CD4-positive, alpha-beta T cell treated with Interleukin-15 for 1 hour (primary cell): ENCODE data around the gene A4GALT.

Experiments used
- DNase-seq: peaks from one replicate; pipeline ENCODE4 v3.0.0-alpha.2; 2020

The A4GALT gene

DNA sequence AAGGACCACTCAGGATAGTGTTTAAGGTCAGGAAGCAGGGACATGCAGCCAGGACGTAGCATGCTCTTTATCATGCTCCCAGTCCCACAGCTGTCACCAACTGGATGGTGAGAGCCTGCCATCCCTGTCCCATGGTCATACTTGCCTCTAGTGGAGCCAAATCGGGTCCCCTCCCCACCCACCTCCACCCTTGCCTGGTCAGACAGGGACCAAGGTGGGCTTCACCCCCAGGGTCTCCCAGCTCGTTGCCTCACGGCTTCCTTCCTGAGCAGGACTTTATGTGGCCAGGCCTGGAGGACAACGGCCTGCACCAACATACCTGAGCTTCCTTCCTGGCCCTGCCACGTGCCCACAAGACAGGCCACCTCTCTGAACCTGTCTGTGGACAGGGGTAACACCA, 19.8 kb downstream of the A4GALT start:
- DNase-seq: no peak

DNA sequence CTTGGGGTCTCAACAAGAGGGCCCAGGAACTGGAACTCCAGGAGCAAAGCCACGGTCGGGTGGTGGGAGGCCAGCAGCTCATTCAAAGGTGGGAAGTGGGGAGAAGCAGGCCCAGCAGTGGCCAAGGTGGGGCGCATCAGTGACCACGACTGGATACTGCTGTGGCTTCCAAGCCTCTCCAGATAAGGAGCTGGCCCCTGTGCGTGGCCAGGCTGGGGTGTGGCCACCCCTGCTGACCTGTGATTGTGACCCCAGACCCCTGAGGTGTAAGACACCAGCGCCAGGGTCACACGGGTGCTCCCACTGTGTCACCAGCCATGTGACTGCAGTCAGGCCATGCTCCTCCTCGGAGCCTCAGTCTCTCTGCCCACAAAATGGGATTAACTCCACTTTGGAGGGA, 20.3 kb downstream of the A4GALT start:
- no peak for DNase-seq

DNA sequence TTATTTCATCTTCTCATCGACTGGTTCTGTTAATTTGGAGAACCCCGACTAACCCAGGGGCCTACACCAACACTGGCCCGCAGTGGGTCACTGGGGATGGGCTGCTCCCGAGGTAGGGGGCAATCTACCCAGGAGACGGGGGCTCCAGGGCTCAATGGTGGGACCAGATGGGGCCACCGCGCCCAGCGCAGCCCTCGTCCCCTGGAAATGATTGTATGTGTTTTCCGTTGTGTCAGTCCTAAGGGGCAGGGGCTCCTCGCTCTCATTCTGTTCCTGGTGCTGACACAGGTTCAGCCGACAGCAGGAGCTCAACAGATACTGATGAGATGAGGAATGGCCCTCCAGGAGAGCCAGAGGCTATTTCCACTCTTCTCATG, 20.7 kb downstream of the A4GALT start:
- DNase-seq: no peak

DNA sequence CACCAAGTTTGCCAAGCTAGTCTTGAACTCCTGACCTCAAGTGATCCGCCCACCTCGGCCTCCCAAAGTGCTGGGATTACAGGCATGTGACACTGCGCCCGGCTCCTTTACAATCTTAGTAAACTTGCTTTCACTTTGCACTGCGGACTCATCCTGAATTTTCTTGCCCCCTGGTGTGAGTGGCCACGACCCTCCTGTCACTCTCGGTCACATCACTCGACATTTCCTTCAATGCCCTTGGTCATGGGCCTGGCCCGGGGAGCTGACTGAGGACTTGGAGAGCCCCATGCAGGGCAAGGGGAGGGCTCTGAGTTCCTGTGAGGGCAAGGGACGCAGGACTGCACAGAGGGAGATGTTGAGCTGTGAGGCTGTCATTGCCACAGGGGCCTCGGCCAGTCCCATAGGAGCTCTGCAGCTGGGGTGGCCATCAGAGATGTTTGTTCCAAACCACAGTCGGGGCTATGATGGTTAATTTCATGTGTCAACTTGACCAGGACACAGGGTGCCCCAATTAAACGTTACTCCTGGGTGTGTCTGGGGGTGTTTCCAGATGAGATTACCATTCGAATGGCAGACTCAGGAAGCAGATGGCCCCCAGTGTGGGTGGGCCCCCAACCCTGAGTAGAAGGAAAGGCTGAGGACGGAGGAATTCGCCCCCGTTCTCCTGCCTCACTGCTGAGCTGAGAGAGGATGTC, 21.2 kb downstream of the A4GALT start:
- no peak for DNase-seq

DNA sequence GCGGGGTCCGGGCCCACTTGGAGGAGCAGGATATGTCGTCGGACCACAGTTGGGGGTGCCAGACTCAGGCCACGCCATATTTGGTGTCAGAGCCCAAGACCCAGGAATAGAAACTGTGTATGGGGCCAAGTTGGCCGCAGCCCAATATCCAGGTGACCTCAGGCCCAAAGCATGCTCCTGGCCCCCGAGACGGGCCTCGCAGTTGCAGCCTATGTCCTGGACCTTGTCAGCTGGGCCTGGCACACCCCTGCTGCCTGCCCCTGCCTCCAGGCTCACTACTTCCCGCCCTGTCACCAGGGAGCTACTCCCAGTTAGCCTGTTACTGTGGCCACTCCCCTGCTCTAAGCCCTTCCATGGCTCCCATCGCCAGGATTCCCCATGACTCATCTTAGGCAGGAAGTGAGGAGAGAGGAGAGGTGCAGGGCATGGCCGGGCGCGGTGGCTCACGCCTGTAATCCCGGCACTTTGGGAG, 23.1 kb downstream of the A4GALT start:
- no peak for DNase-seq

DNA sequence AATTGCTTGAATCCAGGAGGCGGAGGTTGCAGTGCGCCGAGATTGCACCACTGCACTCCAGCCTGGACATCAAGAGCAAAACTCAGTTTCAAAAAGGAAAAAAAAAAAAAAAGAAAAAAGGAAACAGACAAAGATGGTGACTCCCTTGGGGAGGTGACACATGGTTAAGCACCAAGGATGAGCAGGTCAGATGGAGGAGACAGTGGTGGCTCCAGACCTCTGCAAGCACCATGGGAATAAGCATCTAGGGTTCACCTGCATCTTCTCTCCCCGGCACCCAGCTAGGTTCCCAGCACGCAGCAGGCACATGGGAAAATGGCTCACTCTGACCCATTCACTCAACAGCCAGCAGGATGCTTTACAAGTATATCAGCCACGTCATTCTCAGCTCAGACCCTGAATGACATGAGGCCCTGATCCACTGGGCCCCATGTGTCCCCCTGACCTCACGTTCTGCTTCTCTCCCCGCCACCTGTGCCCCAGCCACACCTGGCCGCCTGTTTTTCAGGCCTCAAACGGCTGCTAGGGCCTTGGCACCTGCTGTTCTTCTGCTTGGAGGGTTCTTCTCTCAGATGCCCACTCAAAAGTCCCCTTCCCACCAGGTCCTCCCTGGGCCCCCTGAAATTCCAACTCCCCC, 24.2 kb downstream of the A4GALT start:
- DNase-seq: no peak

DNA sequence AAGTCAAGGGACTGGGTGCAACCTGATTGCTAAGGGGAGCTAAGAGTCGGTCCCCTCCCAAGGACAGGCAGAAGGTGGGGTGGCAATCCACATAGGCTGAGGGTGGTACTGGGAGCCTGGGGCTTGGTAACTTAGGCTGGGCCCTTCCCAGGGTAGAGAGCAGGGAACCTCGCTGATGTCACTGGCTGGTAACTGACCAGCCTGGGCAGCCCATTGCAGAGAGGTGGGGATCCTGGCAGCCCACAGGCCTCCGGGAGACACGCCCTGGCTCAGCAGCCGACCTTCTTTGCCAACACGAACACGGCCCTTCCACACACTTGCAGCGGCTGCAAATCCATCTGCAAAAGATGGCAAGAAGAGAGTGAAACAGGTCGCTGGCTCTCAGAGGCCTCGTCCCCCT, 25.4 kb downstream of the A4GALT start:
- no peak for DNase-seq

DNA sequence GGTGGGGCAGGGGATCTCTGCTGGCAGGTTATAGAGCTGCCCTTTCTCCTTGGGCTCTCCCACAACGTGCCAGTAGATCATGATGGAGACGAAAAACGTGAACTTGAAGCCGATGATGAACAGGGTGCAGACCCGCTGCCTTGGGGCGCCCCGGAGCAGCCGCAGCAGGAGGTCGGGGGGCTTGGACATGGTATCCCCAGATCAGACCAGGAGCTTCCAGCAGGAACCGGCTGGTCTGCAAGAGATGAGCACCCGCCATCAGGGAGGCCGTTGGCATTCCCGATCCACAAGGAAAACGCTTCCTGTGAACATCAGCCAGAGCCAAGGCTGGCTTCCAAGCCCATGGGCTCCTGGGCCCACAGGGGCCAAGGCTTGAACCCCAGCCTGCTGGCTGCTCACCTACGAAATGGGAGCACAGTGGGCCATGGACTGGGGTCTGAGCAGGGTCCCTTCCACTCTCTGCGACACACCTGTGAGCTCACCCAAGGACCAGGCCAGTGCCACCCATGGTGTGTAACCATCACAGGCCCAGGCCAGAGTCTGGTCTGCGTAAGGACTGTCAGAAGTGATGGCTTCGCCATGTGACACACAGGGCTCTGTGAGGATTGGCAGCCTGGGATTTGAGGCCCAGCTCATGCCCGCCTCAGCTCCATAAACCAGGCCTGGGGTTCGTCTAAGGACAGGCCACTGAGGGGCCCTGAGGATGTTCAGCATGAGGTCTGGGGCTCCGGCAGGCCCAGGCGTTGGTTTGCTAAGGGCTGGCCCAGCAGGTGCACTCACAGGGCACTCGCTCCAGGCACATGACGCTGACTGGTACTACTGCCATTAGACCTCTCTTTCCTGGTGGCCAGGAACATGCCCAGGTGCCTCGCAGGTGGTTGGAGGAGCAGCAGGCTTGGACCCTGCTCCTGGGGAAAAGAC, 26.6 kb downstream of the A4GALT start:
- no peak for DNase-seq

DNA sequence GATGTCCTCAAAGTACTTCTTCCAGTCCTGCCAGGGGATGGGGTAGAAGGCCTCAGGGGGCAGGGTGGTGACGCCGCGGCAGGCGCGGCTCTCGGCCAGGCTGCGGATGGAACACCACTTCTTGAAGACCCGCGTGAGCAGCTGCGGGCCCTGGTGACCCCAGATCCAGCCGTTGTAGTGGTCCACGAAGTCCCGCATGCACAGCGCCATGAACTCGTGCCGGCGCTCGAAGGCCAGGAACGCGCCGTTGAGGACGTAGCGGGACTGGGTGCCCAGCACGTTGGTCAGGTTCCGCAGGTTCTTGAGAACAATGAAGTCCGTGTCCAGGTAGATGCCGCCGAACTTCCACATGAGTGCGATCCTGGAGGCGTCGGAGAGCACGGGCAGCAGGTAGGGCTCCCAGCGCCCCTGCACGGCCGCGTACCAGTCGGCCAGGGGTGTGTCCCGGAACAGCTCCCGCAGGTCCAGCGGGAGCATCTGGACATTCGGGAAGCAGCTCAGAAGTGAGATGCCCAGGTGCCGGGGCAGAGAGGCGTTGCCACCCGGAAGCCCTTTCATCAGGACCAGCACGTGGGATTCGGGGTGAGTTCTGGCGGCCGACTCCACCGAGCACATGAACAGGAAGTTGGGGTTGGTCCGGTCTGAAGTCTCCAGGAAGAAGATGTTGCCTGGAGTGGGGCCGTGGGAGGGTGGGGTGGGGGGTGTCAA, 27.5 kb downstream of the A4GALT start:
- no peak for DNase-seq

DNA sequence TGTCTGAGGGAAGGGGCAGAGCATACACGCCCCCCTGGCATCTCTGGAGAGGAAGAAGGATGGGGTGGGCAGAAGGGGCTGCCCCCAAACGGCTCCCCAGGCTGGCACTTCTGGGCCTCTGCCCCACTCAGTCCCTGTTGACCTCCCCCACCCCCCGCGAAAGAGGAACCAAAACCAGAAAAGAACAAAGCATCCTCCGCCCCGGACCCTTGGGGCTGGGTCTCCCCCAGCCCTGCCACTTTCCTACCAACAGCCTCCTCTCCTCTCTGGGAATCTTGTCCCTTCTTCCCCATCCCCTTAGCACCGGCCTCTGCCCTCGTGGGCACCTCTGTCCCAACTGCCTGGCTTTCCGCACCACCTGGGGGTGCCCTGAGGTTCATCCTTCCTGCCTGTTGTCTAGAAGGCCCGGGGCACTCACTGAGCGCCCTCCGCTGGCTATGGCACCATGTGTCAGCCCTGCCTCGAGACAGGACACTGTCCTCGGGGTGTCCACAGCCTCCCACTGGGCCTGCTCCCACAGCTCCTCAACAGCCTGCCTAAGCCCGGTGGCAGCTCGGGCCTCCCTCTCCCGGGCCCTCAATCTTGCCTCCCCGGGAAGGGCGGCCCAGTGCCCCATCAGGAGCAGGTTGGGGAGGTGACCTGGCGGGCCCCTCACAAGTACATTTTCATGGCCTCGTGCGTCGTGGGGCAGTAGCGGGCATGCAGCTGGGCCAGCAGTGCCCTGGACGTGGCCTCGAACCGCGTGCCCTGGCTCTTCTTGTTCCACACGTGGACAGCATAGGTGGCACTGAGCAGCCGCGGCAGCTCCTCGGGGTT, 28.2 kb downstream of the A4GALT start:
- DNase-seq: peak; percentile 24

DNA sequence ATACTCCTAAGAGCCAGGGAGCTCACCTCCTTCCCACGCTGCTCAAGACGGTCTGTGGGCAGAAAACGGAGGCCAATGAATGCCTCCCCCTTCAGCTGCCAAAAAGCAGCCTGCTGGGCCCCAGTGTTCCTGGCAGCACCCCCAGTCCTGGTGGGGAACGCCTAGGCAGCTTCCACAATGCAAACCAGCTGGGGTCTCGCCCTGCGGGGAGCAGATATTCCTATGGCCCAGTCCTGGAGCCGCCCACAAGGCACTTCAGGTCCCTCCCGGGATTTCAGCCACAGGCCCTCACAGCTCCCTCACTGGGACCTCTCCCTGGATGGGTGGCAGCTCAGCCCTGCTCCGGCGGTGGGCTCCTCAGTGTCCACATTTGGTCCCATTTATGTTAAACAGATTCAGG, 29.2 kb downstream of the A4GALT start:
- DNase-seq: no peak

DNA sequence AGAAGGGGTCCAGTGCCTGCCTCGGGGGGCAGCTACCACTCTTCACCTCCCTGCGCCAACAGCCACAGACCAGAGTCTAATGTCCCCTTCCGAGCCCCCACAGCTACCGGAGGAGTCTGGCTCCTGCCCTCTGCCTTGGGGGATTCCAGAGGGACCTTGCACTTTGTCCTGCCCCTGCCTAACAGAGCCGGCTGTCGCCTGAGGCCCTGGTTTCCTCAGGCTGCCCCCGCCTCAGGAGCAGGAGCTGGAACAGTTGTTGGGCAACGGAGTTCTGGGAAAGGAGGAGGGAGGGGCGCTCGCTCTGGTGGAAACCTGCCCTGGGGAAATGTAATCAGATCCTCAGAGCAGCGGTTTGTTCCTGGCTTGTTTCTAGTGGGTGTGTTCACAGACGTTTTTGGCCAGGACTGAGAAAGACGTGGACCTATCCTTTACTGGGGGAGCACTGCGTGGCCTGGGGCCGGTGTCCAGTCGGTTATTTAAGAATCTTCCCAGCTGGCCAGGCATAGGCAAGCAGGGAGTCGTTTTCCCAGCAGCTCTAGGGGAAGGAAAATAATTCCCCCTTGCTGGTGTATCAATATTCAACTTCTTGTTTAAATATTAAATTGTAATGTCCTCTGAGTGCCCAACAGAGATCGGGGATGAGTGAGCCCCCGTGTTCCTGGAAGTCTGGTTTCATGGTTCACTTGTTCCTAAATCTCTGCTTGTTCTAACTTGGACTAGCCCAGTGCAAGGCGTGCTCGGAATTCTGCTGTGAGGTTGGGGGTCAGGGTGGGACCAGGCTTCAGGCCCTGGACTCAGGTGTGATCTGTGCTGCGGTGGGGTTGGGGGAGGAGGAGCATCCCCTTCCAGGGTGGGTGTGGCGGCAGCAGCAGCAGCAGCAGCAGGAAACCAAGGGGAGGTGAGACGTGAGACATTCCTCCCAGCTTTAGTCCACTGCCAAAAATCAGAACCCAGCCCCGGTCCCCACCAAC, 32.1 kb downstream of the A4GALT start:
- DNase-seq: no peak

DNA sequence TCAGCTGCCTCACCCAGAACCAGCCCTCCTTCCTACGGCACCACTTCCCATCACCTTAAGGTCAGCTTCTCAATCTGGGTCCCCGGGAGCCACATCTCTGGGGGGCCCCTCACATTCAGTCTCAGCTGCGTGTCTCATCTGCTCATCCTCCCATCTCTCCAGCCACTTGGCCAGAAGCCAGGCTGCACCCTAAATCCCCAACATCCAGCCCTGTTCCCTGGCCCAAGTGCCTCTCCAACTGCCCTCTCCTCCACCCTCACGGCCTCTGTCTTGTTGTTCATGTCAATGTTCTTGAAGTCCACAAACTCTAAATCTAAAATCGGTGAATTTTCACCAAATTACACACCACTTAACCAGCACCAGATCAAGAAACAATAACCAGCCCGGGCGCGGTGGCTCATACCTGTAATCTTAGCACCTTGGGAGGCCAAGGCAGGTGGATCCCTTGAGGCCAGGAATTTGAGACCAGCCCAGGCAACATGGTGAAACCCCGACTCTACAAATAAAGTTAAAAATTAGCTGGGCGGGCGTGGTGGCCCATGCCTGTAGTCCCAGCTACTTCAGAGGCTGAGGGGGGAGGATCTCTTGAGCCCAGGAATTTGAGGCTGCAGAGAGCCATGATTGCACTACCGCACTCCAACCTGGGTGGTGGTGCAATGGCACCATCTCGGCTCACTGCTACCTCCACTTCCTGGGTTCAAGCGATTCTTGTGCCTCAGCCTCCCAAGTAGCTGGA, 33.7 kb downstream of the A4GALT start:
- no peak for DNase-seq

DNA sequence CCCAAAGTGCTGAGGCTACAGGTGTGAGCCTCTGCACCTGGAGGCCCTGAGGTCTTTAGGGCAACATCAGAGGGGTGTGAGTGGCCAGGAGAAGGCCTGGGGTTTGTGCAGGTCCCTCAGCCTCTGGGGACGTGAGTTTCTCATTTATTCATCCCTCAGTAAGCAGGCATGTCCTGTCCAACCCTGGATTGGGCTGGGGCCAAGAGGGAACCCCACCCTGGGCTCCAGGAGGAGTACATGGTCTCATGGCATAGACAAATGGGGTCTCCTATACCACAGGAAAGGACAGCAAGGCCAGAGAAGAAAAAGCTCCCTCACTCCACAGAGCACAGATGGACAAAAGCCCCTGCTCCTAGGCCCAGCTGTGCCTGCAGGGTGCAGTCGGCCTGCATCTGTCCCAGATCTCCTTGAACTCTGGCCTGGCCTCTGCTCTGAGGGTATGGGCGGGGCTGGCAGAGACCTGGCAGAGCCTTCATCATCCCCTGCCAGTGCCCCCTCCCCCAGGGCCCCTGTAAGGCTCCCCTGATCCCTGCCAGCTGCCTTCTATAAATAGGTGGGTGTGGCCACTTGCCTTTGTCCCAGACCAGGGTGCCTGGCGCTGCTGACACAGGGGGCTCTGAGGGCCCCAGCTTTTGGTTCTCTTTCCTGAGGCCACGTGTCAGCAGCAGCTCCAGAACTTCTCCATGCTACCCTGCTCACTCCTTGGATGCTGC, 34.6 kb downstream of the A4GALT start:
- DNase-seq: no peak

DNA sequence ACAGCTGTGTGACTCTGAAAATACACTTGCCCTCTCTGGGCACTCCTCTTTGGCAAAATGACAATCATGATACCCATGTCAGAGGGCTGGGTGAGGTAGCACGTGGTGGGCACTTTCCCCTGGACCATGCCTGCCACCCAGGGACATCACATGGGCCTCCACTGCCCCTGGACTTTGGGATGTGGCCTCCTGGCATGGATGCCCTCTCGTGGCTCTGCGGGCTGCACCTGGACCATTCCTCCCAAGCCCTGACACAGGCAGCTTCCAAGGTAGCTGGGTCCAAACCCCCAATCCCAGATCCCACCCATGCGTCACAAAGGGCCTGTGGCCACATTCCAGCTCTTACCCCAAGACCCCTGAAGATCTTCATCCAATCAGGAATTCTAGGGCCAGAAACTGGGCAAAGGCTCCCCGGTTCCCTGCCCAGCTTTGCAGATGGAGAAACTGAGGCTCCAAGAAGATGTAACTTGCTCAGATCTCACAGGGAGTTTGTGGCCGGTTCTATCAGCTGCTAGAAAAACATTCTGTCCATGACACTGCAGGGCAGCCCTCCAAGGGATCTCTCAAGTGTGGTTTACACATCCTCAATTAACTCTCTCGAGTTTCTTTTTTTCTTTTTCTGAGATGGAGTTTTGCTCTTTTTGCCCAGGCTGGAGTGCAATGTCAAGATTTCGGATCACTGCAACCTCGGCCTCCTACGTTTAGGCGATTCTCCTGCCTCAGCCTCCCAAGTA, 36.0 kb downstream of the A4GALT start:
- DNase-seq: no peak

DNA sequence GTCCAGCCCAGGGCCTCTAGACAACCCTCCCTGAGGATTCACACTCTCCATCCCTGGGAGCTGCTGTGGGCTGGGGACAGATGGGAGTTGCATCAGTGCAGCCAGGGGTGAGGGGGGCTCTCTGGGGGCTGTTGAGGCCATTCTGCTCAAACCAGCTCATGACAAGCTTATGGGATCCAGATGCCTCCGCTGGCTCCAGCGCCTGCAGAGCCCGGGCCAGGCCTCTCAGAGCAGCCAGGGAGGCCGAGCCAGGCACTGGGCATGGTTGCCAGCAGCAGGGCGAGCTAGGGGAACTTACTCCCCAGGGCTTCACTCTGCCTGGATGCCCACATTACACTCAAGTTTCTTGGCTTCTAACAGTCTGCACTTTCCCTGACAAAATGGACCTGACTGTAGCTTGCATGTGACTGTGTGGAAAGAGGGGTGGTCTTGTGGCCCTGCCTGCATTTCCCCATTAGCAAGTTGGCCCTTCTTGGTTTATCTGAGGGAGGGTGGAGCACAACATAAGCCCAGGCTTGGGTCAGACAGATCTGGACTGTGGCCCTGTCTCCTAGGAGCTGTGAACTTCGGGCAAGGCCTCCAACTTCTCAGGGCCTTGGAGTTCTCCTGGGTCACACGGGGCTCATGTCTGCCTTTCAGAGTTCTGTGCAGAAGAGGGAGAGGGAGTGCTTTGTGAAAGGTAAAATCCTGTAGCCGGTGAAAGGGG, 36.9 kb downstream of the A4GALT start:
- no peak for DNase-seq

DNA sequence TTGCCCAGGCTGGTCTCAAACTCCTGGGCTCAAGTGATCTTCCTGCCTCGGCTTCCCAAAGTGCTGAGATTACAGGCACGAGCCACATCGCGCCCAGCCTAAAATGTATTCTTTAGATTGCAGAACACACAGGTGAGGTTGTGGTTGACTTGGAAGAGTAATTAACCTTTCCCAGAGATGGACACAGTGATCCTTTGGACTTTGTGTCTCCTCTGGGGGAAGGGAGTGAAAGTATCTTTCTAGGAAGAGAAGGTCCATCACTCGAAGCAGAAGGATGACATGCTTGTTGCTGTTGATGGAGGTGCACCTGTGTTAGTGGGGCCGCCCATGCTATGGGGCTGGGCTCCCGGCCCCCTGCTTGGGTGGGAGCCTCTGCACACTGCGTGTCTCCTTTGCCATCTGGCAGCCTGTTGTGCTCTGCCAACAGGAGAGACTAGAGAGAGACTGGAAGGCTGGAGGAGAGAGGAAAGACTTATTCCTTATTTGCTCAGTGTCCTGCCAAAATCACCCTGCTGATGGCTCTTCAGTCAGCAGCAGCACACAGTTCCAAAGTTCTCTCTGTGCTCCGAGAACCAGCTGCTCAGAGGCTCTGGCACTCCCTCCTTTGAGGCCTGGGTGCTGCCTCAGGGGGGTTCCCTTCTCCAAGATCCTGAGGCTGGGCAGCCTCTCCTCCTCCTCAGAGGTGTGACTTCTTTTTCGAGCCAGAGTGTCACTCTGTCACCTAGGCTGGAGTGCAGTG, 38.4 kb downstream of the A4GALT start:
- no peak for DNase-seq
